MM.1S (cell line): ENCODE data around the gene CDX1.

Experiments
- DNase-seq: peaks from one replicate; pipeline ENCODE4 v3.0.0-alpha.2; 2015
- H2AFZ ChIP-seq: fragments of 300-600 bp; sonication (generic); 2 replicates; pipeline ENCODE4 v1.6.0; 2016; ENCODE audit warnings: antibody characterized with exemption, low read length
- H3F3A ChIP-seq: fragments of 300-600 bp; sonication (generic); 2 replicates; pipeline ENCODE4 v1.6.1; 2016; ENCODE audit warnings: mild to moderate bottlenecking, antibody characterized with exemption, low read length, moderate library complexity, mixed read lengths; ENCODE audit not compliant: insufficient read depth
- H3K27ac ChIP-seq: fragments of 300-600 bp; sonication (generic); 2 replicates; pipeline ENCODE4 v1.5.1; 2016; ENCODE audit warnings: mild to moderate bottlenecking, low read length
- H3K27me3 ChIP-seq: fragments of 300-600 bp; sonication (generic); replicated peaks from 2 replicates; pipeline ENCODE4 v1.6.0; 2016; ENCODE audit warnings: low read length; ENCODE audit not compliant: insufficient read depth
- H3K36me3 ChIP-seq: fragments of 300-600 bp; sonication (generic); replicated peaks from 2 replicates; pipeline ENCODE4 v1.6.1; 2016; ENCODE audit warnings: mild to moderate bottlenecking, low read length, mixed read lengths; ENCODE audit not compliant: insufficient read depth
- H3K4me1 ChIP-seq: fragments of 300-600 bp; sonication (generic); 2 replicates; pipeline ENCODE4 v1.6.1; 2016; ENCODE audit warnings: low read length, mixed read lengths
- H3K4me2 ChIP-seq: fragments of 300-600 bp; sonication (generic); 2 replicates; pipeline ENCODE4 v1.6.0; 2016; ENCODE audit warnings: low read depth, low read length
- H3K4me3 ChIP-seq: fragments of 300-600 bp; sonication (generic); 2 replicates; pipeline ENCODE4 v1.5.1; 2016; ENCODE audit warnings: low read length, mixed read lengths
- H3K79me2 ChIP-seq: fragments of 300-600 bp; sonication (generic); 2 replicates; pipeline ENCODE4 v1.6.1; 2016; ENCODE audit warnings: mixed run types, low read length, mixed read lengths
- H3K9ac ChIP-seq: fragments of 300-600 bp; sonication (generic); 2 replicates; pipeline ENCODE4 v1.6.1; 2016; ENCODE audit warnings: low read length, mixed read lengths
- H3K9me2 ChIP-seq: fragments of 300-600 bp; sonication (generic); replicated peaks from 2 replicates; pipeline ENCODE4 v1.6.1; 2016; ENCODE audit warnings: mild to moderate bottlenecking, low read length, mixed read lengths; ENCODE audit not compliant: insufficient read depth
- H3K9me3 ChIP-seq: fragments of 300-600 bp; sonication (generic); replicated peaks from 2 replicates; pipeline ENCODE4 v1.6.1; 2016; ENCODE audit warnings: mild to moderate bottlenecking, low read length, mixed read lengths; ENCODE audit not compliant: insufficient read depth
- H4K20me1 ChIP-seq: fragments of 300-600 bp; sonication (generic); 2 replicates; pipeline ENCODE4 v1.6.1; 2016; ENCODE audit warnings: mild to moderate bottlenecking, low read length, moderate library complexity, mixed read lengths; ENCODE audit not compliant: insufficient read depth
- EZH2 ChIP-seq: fragments of 300-600 bp; sonication (generic); optimal IDR thresholded peaks from 2 replicates; pipeline ENCODE3; 2017; ENCODE audit warnings: low read depth, mild to moderate bottlenecking, antibody characterized with exemption, low read length, mixed read lengths
- EZH2phosphoT487 ChIP-seq: fragments of 300-600 bp; sonication (generic); IDR thresholded peaks from 2 replicates; pipeline ENCODE4 v1.6.1; 2018; ENCODE audit warnings: antibody characterized with exemption, low read length
- TF ChIP-seq, protein P1 (sequence below): fragments of 300-600 bp; sonication (generic); IDR thresholded peaks from 2 replicates; pipeline ENCODE4 v1.5.1; 2016; ENCODE audit warnings: antibody characterized with exemption, low read length, mixed read lengths

Gene CDX1

DNA sequence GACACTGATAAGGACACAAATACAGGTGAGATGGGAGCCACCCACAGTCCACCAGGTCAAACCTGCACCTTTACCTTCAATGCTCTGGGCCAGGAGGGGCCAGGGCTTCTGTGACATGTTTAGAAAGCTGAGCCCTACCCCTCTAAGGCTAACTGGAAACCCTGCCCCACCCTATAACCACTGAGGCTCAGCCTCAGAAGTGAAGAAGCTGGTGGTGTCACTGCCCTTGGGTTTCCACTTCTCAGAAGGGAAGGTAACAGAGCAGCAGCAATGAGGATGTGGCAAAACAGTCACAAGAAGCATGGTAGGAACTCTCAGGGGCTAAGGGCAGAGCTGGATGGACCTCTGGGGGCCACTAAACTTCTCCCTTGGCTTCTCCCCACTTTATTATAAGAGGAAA lies 17.0 kb upstream of the CDX1 start:
- Histone ChIP-seq H3K27ac (no peak overlapping the region), H3K4me2 (no peak overlapping the region), H3K9me3 (no peaks in the 10 kb centered on the region), H2AFZ (no peak overlapping the region), H3K79me2 (no peaks in the 10 kb centered on the region), H3K27me3 (no peaks in the 10 kb centered on the region), H3K36me3 (no peaks in the 10 kb centered on the region), H3K9ac (no peak overlapping the region), H4K20me1 (no peaks in the 10 kb centered on the region), H3K9me2 (no peaks in the 10 kb centered on the region), H3K4me3 (no peak overlapping the region), H3F3A (no peaks in the 10 kb centered on the region), H3K4me1 (no peaks in the 10 kb centered on the region)
- DNase-seq: no peak
- no peak for TF ChIP-seq EZH2
- TF ChIP-seq EZH2phosphoT487: no peak
- TF ChIP-seq, protein P1, sequence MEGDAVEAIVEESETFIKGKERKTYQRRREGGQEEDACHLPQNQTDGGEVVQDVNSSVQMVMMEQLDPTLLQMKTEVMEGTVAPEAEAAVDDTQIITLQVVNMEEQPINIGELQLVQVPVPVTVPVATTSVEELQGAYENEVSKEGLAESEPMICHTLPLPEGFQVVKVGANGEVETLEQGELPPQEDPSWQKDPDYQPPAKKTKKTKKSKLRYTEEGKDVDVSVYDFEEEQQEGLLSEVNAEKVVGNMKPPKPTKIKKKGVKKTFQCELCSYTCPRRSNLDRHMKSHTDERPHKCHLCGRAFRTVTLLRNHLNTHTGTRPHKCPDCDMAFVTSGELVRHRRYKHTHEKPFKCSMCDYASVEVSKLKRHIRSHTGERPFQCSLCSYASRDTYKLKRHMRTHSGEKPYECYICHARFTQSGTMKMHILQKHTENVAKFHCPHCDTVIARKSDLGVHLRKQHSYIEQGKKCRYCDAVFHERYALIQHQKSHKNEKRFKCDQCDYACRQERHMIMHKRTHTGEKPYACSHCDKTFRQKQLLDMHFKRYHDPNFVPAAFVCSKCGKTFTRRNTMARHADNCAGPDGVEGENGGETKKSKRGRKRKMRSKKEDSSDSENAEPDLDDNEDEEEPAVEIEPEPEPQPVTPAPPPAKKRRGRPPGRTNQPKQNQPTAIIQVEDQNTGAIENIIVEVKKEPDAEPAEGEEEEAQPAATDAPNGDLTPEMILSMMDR: no peak

DNA sequence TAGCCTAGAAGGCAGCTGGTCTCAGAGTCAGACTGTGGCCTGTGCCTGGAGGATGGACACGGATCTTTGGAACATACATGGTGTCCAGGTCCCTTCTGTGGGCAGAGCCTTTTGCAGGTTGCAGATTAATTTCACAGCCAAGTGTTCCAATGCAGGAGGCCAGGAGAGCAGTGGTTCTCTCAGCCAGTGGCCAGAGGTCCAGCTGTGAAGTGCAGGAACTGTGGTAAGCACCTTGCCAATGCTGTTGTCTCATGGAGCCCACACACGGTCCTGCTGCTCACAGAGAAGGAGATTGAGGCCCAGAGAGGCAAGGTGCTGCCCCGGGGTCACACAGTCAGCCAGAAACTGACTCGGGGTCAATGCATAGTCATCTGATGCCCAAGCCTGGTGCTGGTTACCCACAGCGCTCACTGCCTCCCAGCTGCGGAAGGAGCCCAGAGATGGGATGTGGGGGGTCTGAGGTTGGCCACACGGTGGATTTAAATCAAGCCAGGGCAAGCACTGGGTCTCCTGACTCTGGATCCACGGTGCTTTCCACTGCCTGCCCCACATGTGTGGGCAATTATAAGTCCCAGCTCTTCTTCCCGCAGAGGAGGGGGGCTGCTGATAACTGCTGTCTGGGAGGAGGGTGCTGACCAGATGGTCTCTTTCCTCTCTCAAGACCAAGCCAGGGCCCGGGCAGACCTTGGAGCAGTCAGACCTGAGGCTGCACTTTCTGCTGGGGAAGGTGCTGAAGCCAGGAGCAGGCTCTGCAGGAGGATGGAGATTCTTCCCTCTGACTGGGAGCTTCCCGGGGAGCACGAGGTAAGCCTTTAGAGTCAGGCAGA lies 13.7 kb upstream of the CDX1 start:
- H3K27me3 ChIP-seq: no peaks in the 10 kb centered on the region
- H3K4me2 ChIP-seq: no peak overlapping the region

DNA sequence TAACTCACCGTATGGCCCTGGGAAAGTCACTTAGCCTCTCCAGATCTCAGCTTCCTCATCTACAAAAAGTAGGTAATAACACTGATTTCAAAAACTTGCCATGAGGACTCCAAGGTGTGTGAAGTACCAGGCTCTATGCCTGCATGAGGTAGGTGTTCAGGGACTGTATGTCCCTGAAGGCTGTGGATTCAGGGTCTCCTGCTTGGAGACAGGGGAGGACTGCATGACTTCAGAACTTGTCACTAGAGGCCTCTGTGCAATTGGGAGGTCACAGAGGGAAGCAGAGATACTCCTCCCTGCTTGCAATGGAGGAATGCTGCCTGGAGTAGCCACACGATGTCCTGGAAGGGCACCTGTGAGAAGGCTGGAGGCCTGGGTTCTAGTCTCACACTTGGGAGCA lies 13.1 kb upstream of the CDX1 start:
- Histone ChIP-seq H3K9ac (no peak overlapping the region), H3K79me2 (no peaks in the 10 kb centered on the region), H3K27me3 (no peaks in the 10 kb centered on the region), H3K27ac (no peak overlapping the region), H4K20me1 (no peaks in the 10 kb centered on the region), H3K4me1 (no peaks in the 10 kb centered on the region), H2AFZ (no peak overlapping the region), H3K9me2 (no peaks in the 10 kb centered on the region), H3K4me2 (no peak overlapping the region), H3K9me3 (no peaks in the 10 kb centered on the region), H3K36me3 (no peaks in the 10 kb centered on the region), H3F3A (no peaks in the 10 kb centered on the region), H3K4me3 (no peak overlapping the region)
- DNase-seq: no peak
- TF ChIP-seq EZH2: no peak
- TF ChIP-seq, protein P1: no peak
- no peak for TF ChIP-seq EZH2phosphoT487

More for the DNA sequence above, 13.7 kb upstream of the CDX1 start:
- TF ChIP-seq EZH2 (no peak), EZH2phosphoT487 (no peak)
- TF ChIP-seq, protein P1: no peak
- H4K20me1 ChIP-seq: no peaks in the 10 kb centered on the region
- no peak overlapping the region for H3K27ac ChIP-seq
- H3K36me3 ChIP-seq: no peaks in the 10 kb centered on the region
- H3K9me3 ChIP-seq: no peaks in the 10 kb centered on the region
- no peak overlapping the region for H3K4me3 ChIP-seq
- H3K4me1 ChIP-seq: no peaks in the 10 kb centered on the region
- H3F3A ChIP-seq: no peaks in the 10 kb centered on the region
- H3K9ac ChIP-seq: no peak overlapping the region
- no peaks in the 10 kb centered on the region for H3K79me2 ChIP-seq
- no peaks in the 10 kb centered on the region for H3K9me2 ChIP-seq
- DNase-seq: no peak
- no peak overlapping the region for H2AFZ ChIP-seq
